B cell (primary cell): Measurements from ENCODE around the gene AHDC1. TPM values are rescaled to one million over a fixed set of nuclear protein-coding genes. Genes with fewer than 3 reads are reported as not detected.

Source experiments
- ATAC-seq: fragments of 200-7000 bp; cut with Tn5 transposase; one replicate; pipeline ENCODE4 v1.10.0; 2021; ENCODE audit warnings: low read depth, mild to moderate bottlenecking, moderate number of reproducible peaks, moderate library complexity
- CTCF ChIA-PET: fragments of 350-600 bp; sonication (Branson Sonifier 250); formaldehyde crosslinking; loops from one replicate; lab custom pipeline; 2021; ENCODE audit warnings: antibody characterized with exemption, inconsistent platforms; lab: Charles Lee
- POLR2A ChIA-PET: fragments of 350-600 bp; sonication (Branson Sonifier 250); formaldehyde crosslinking; loops from one replicate; lab custom pipeline; 2021; ENCODE audit warnings: antibody characterized with exemption; lab: Charles Lee
- DNase-seq: peaks from one replicate; pipeline ENCODE4 v3.0.0; 2013
- H2AFZ ChIP-seq: 2 replicates; pipeline ENCODE4 v1.6.1; 2012; ENCODE audit warnings: mild to moderate bottlenecking, low read depth, low read length; ENCODE audit not compliant: insufficient read depth, poor library complexity, severe bottlenecking
- H3K27ac ChIP-seq, 2 donors: 1 replicate in 1 of 2; 2 replicates in 1 of 2; pipeline ENCODE4 v1.5.1; 2012 to 2013; ENCODE audit warnings: low read length in 2 of 2, mild to moderate bottlenecking in 2 of 2, moderate library complexity in 1 of 2
- H3K27me3 ChIP-seq, 4 experiments: fragments of 200-600 bp in 1 of 4; sonication (generic) in 1 of 4; replicated peaks in 1 of 4; 1 replicate in 2 of 4; 2 replicates in 2 of 4; pipeline versions ENCODE4 v1.6.1 to v1.7.0; 2013 to 2016; ENCODE audit warnings: low read length in 3 of 4, mild to moderate bottlenecking in 2 of 4, mixed read lengths in 1 of 4, moderate library complexity in 1 of 4; ENCODE audit not compliant: insufficient read depth in 4 of 4, control insufficient read depth in 3 of 4; ENCODE audit errors: control extremely low read depth in 1 of 4
- H3K36me3 ChIP-seq, 2 experiments: replicated peaks in 1 of 2; 1 replicate in 1 of 2; 2 replicates in 1 of 2; pipeline versions ENCODE4 v1.6.1 to v1.7.1; 2013; ENCODE audit warnings: low read length in 1 of 2; ENCODE audit not compliant: insufficient read depth in 2 of 2, control insufficient read depth in 1 of 2; ENCODE audit errors: control extremely low read depth in 1 of 2, extremely low read depth in 1 of 2
- H3K4me1 ChIP-seq, 2 donors: fragments of 200-600 bp in 1 of 2; sonication (generic) in 1 of 2; 1 replicate in 1 of 2; 2 replicates in 1 of 2; pipeline versions ENCODE4 v1.5.1 to v1.6.1; 2013 to 2017; ENCODE audit warnings: low read length in 2 of 2; ENCODE audit not compliant: control insufficient read depth in 2 of 2, insufficient read depth in 2 of 2
- H3K4me2 ChIP-seq: replicated peaks from 2 replicates; pipeline ENCODE3; 2012; ENCODE audit warnings: mild to moderate bottlenecking, low read depth, low read length; ENCODE audit not compliant: poor library complexity, severe bottlenecking
- H3K4me3 ChIP-seq, 5 experiments: fragments of 200-600 bp in 1 of 5; sonication (generic) in 1 of 5; 1 replicate in 3 of 5; 2 replicates in 2 of 5; pipeline versions ENCODE4 v1.5.1 to v1.7.0; 2011 to 2016; ENCODE audit warnings: low read length in 4 of 5, mild to moderate bottlenecking in 4 of 5, low read depth in 2 of 5, control low read depth in 1 of 5, moderate library complexity in 1 of 5; ENCODE audit not compliant: insufficient read depth in 1 of 5; ENCODE audit errors: control extremely low read depth in 1 of 5, extremely low read depth in 1 of 5
- H3K79me2 ChIP-seq: fragments of 200-600 bp; sonication (generic); one replicate; pipeline ENCODE4 v1.6.0; 2016; ENCODE audit warnings: low read length; ENCODE audit not compliant: control insufficient read depth, insufficient read depth
- H3K9ac ChIP-seq: fragments of 200-600 bp; sonication (generic); 2 replicates; pipeline ENCODE4 v1.6.1; 2017; ENCODE audit warnings: mild to moderate bottlenecking, low read length, moderate library complexity
- H3K9me3 ChIP-seq, 3 donors: one replicate each; pipeline versions ENCODE4 v1.6.1 to v1.7.1; 2013; ENCODE audit warnings: low read length in 2 of 3; ENCODE audit not compliant: control insufficient read depth in 2 of 3, insufficient read depth in 1 of 3; ENCODE audit errors: control extremely low read depth in 1 of 3
- H4K20me1 ChIP-seq: 2 replicates; pipeline ENCODE4 v1.6.0; 2012; ENCODE audit warnings: mild to moderate bottlenecking, low read length; ENCODE audit not compliant: insufficient read depth, control insufficient read depth, poor library complexity, severe bottlenecking
- H3K27ac Mint-ChIP-seq: one replicate; pipeline ENCODE4 v1.8.0; 2021; ENCODE audit warnings: mixed read lengths
- H3K27me3 Mint-ChIP-seq: one replicate; pipeline ENCODE4 v1.8.0; 2021; ENCODE audit warnings: mixed read lengths
- H3K4me1 Mint-ChIP-seq: one replicate; pipeline ENCODE4 v1.8.0; 2021; ENCODE audit warnings: mixed read lengths
- H3K4me3 Mint-ChIP-seq: one replicate; pipeline ENCODE4 v1.8.0; 2021; ENCODE audit warnings: mixed read lengths
- H3K9me3 Mint-ChIP-seq: one replicate; pipeline ENCODE4 v1.8.0; 2022; ENCODE audit warnings: mixed read lengths; ENCODE audit not compliant: insufficient read depth
- EZH2 ChIP-seq: IDR thresholded peaks from 2 replicates; pipeline ENCODE4 v1.6.1; 2012; ENCODE audit warnings: borderline replicate concordance, low read depth, mild to moderate bottlenecking, moderate library complexity, low read length; ENCODE audit not compliant: insufficient read depth, poor library complexity, severe bottlenecking
- WGBS: methylation state at CpG from one replicate; pipeline ENCODE4 v1.1.5; 2013; ENCODE audit warnings: missing lambda C conversion rate; ENCODE audit not compliant: insufficient coverage; 5-methylcytosine and 5-hydroxymethylcytosine counted together
- intact Hi-C: fragments of 100-400 bp; cut with micrococcal nuclease; formaldehyde crosslinking; loops from one replicate; pipeline ENCODE4 v1.10.0; 2022
- polyA plus RNA-seq: library from polyadenylated mRNA; depleted of rRNA; stranded (reverse); fragments of >200 nt; gene quantifications from 2 replicates; pipeline ENCODE4 v1.2.3, GENCODE V29; 2012
- total RNA-seq, 2 donors: library from RNA; stranded (reverse); fragments of 120-200 nt in 1 of 2; gene quantifications; 1 replicate in 1 of 2; 2 replicates in 1 of 2; pipeline versions ENCODE4 v1.2.3 to v1.2.4, GENCODE V29; 2013 to 2022
- TF ChIP-seq, protein P1 (sequence below): fragments of 200-600 bp; IDR thresholded peaks from one replicate; pipeline ENCODE4 v1.8.0; 2022; ENCODE audit warnings: antibody characterized with exemption, mild to moderate bottlenecking

The AHDC1 gene
- total and polyA plus RNA-seq, 2 donors (not counting 1 experiment from before 2014, with no cell fraction given) = 6.2 to 32.0 TPM

DNA sequence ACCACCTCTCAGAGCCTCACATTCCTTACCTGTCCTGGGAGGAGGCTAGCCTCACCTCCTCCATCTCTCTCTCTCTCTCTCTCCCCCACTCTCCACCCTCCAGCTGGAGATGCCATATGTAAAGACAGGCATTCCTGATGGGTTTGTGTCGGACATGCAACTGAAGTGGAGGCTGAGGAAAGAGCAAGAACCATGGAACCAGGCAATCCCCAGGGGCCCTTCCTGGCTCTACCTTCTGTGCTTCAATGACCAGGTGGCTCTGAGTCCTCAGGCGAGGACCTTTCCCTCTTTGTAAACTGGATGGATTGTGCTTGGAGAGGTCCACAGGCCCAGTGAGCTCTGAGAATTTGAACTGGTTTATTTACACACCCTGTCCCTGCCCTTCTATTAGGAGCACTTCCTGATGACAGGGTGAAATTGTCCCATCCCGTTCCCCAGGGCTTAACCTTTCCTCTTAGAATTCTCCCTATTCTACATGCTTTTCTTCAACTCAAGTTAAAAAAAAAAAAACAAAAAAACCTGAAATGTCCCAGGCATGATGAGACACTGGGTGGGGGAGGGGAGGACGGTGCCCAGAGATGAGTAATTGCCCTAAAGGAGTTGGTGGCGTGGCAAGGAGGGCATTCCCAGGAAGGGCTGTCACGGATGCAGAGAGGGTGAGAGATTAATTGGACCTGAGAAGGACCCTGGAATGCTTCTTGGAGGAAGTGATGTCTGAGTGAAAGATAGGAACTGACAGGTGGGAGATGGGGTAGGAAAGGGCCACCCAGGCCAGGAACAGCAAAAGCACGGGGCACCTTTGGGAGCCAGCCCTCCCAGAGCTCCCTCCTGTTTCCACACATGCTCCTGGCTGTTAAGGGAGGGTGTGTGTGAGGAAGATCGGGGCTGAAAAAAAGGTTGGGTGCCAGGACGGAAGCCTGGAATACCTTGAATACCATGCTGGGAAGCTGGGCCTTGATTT, 63.8 kb downstream of the AHDC1 start:
- H3K27ac ChIP-seq = no peak overlapping the region
- H3K4me3 ChIP-seq = no peak overlapping the region
- H3K79me2 ChIP-seq = peaks cover 9% of the 10 kb centered on the region
- Mint-ChIP-seq H3K4me3 (no peak overlapping the region), H3K9me3 (no peaks in the 10 kb centered on the region), H3K4me1 (no peaks in the 10 kb centered on the region), H3K27ac (peak overlapping the region; percentile 17), H3K27me3 (no peaks in the 10 kb centered on the region)
- no peak overlapping the region for H3K9ac ChIP-seq
- no peak for DNase-seq
- ChIA-PET POLR2A (interaction anchor here (0.6 kb wide), 1 partner anchor 231 kb away, joined by 4 read pairs; no protein-coding TSS in a partner anchor), CTCF (interaction anchor here (1.6 kb wide), 1 partner anchor 244 kb away, joined by 3 read pairs; no protein-coding TSS in a partner anchor)
- intact Hi-C loops = no loop called here
- no peak for ATAC-seq
- H2AFZ ChIP-seq = no peak overlapping the region
- H3K27me3 ChIP-seq = no peaks in the 10 kb centered on the region
- no peaks in the 10 kb centered on the region for H4K20me1 ChIP-seq
- H3K4me2 ChIP-seq = no peak overlapping the region
- 88% methylated on average over 4 of the region's 9 CpGs for WGBS
- H3K9me3 ChIP-seq = no peaks in the 10 kb centered on the region
- H3K36me3 ChIP-seq = peaks cover 0 to 25% of the 10 kb centered on the region in 2 experiments
- TF ChIP-seq EZH2 = no peak
- TF ChIP-seq, protein P1, sequence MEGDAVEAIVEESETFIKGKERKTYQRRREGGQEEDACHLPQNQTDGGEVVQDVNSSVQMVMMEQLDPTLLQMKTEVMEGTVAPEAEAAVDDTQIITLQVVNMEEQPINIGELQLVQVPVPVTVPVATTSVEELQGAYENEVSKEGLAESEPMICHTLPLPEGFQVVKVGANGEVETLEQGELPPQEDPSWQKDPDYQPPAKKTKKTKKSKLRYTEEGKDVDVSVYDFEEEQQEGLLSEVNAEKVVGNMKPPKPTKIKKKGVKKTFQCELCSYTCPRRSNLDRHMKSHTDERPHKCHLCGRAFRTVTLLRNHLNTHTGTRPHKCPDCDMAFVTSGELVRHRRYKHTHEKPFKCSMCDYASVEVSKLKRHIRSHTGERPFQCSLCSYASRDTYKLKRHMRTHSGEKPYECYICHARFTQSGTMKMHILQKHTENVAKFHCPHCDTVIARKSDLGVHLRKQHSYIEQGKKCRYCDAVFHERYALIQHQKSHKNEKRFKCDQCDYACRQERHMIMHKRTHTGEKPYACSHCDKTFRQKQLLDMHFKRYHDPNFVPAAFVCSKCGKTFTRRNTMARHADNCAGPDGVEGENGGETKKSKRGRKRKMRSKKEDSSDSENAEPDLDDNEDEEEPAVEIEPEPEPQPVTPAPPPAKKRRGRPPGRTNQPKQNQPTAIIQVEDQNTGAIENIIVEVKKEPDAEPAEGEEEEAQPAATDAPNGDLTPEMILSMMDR = no peak
- H3K4me1 ChIP-seq = no peaks in the 10 kb centered on the region

DNA sequence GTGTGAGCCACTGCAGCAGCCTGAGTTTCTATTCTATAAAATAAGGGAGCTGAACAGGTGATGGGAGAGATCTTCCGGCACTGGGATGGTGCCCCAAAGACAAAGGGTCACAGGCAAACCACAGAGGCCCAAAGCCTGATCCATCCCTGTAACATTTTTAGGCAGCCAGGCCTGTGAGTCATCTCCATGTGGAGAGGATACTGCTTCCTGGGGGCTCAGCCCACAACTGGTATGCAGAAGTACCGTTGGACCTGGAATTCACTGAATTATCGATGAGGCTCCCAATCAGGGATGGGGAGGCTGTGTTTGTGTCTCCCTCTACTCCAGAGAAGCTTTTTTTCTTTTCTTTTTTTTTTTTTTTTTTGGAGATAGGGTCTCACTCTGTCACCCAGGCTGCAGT, 65.2 kb downstream of the AHDC1 start:
- H2AFZ ChIP-seq = no peak overlapping the region
- no peak overlapping the region for H3K27ac Mint-ChIP-seq
- H3K27me3 Mint-ChIP-seq = no peaks in the 10 kb centered on the region
- TF ChIP-seq, protein P1 = no peak
- no peak for TF ChIP-seq EZH2
- DNase-seq (no peak), ATAC-seq (no peak)
- intact Hi-C loops = no loop called here
- H3K4me1 ChIP-seq = no peaks in the 10 kb centered on the region
- CTCF ChIA-PET = interaction anchor here (0.7 to 1.6 kb wide), 3 partner anchors 58 to 242 kb away, joined by 3 read pairs; no protein-coding TSS in a partner anchor
- H3K4me3 ChIP-seq = no peak overlapping the region
- H3K36me3 ChIP-seq = peaks cover 0 to 25% of the 10 kb centered on the region in 2 experiments
- 100% methylated on average over 1 of the region's 3 CpGs for WGBS
- H3K27me3 ChIP-seq = no peaks in the 10 kb centered on the region
- POLR2A ChIA-PET = interaction anchor here (0.6 to 1.2 kb wide), 2 partner anchors 62 to 1718 kb away, joined by 4 to 6 read pairs; no protein-coding TSS in a partner anchor
- H3K9me3 ChIP-seq = no peaks in the 10 kb centered on the region
- H3K79me2 ChIP-seq = no peaks in the 10 kb centered on the region
- H3K9ac ChIP-seq = no peak overlapping the region
- no peaks in the 10 kb centered on the region for H3K4me1 Mint-ChIP-seq
- H3K27ac ChIP-seq = no peak overlapping the region
- H3K9me3 Mint-ChIP-seq = no peaks in the 10 kb centered on the region
- no peak overlapping the region for H3K4me2 ChIP-seq
- no peaks in the 10 kb centered on the region for H4K20me1 ChIP-seq
- H3K4me3 Mint-ChIP-seq = no peak overlapping the region
